DMS153 treated with DMSO at 0.1 percent for 48 hours (cell line): ENCODE data around the gene DYNC1LI2.
"Not testable (repeated sequence)": the region's sequence is repeated elsewhere in the genome, so short reads cannot be mapped to it uniquely, and the experiment has no call there.

Source experiments
- DNase-seq: peaks from one replicate; lab custom pipeline; 2025; ENCODE audit not compliant: unreplicated experiment; lab: John Stamatoyannopoulos, UW

Gene DYNC1LI2

DNA sequence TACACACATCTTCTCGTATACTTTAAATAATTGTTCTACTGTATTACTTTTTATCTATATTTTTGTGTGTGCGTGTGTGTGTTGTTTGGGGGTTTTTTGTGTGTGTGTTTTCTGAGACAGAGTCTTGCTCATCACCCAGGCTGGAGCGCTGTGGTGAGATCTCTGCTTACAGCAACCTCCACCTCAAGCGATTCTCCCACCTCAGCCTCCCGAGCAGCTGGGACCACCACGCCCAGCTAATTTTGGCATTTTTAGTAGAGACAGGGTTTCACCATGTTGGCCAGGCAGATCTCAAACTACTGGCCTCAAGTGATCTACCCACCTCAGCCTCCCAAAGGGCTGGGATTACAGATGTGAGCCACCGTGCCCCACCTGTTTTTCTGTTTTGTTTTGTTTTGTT, 53.4 kb downstream of the DYNC1LI2 start:
- no peak for DNase-seq

GRCh38 chr16:66696669-66697630, 54.5 kb downstream of the DYNC1LI2 start, which contains the start of gene CMTM4:
Gene CMTM4, minus strand, starts transcription at chr16:66696743. Its CDS starts 218 bp downstream, at chr16:66696525.
- peak; percentile 77 for DNase-seq

- peak; percentile 14 for DNase-seq
Observed at GRCh38 chr16:66695935-66696668, 55.3 kb downstream of the DYNC1LI2 start.

GRCh38 chr16:66695471-66695934, 55.9 kb downstream of the DYNC1LI2 start:
- no peak for DNase-seq

DNA sequence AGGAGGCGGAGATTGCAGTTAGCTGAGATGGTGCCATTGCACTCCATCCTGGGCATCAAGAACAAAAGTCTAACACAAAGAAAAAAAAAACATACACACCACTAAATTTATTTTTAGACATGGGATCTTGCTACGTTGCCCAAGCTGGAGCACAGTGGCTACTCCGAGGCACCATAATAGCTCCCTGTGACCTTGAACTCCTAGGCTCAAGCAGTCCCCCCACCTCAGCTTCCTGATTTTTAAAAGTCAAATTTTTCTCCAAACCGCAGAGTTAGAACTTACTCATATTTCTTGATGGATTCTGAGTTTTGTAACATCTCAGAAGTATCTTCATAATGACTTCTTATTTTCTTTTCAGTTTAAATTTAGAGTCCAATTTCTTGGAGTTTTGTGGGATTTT, 58.3 kb downstream of the DYNC1LI2 start:
- no peak for DNase-seq

DNA sequence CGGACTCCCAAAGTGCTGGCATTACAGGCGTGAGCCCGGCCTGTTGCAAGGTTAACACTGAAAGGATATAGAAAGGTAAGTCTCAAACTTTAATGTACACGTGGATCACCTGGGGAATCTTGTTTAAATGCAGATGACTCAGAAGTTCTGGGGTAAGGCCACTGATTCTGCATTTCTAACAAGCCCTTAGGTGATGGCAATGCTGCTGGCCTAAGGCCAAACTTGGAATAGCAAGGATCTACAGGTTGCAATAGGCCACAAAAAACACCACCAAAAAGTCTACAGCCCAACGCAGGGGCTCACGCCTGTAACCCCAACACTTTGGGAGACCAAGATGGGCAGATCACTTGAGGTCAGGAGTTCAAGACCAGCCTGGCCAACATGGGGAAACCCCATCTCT, 59.1 kb downstream of the DYNC1LI2 start:
- DNase-seq, result no peak

DNA sequence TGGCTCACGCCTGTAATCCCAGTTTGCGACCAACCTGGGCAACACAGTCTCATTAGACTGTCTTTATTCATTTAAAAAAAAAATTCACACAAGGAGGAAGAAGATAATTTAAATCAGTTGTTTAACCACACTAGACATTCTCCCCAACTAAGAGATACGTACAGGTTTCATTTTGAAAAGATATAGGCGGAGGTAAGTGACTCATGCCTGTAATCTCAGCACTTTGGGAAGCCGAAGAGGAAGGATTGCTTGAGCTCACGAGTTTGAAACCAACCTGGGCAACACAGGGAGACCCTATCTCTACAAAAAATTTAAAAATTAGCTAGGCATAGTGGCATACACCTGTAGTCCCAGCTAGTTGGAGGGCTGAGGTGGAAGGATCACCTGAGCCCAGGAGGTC, 60.2 kb downstream of the DYNC1LI2 start:
- no peak for DNase-seq

DNA sequence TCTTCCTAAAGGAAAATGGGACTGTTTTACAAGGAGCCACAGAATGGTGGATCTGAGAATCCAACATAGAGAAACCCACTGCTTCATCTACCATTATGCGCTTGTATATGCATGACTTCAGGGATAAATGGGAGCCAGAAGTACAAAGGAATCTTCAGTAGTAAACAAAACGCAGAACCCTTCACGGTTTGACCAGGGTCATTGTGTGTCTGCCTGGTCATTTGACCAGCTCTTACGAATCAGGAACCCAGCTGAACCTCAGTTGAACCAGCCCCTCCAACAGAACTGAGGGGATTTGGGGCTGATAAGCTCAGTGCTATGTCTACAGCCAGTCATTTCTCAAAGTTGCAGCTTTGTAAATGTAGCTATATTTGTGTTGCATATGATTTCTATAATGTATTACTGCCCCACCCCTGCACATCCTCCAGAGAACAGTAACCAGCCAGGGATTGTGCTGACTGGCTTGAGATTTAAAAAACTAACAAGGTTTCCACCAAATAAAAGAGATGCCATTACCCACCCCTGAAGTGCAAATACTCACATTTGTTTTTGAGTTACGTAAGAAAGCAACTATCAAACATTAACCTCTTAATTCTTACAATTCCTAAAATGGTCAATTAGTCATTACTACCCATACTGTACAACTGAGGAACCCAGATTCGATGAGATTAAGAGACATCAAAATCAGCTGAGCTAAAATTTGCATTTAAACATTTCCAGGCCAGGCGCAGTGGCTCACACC, 61.1 kb downstream of the DYNC1LI2 start:
- DNase-seq, result no peak

DNA sequence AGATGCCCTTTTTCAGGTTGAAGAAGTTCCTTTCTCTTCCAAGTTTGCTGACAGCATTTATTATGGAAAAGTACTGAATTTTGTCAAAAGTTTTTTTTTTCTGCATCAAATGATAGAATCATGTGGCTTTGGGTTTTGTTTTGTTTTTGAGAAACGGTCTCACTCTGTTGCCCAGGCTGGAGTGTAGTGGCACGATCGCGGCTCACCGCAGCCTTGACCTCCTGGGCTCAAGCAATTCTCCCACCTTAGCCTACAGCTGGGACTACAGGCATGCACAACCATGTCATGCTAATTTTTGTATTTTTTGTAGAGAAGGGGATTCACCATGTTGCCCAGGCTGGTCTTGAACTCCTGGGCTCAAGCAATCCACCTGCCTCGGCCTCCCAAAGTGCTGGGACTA, 62.1 kb downstream of the DYNC1LI2 start:
- no peak for DNase-seq

GRCh38 chr16:66687906-66688625, 63.3 kb downstream of the DYNC1LI2 start:
- no peak for DNase-seq

DNA sequence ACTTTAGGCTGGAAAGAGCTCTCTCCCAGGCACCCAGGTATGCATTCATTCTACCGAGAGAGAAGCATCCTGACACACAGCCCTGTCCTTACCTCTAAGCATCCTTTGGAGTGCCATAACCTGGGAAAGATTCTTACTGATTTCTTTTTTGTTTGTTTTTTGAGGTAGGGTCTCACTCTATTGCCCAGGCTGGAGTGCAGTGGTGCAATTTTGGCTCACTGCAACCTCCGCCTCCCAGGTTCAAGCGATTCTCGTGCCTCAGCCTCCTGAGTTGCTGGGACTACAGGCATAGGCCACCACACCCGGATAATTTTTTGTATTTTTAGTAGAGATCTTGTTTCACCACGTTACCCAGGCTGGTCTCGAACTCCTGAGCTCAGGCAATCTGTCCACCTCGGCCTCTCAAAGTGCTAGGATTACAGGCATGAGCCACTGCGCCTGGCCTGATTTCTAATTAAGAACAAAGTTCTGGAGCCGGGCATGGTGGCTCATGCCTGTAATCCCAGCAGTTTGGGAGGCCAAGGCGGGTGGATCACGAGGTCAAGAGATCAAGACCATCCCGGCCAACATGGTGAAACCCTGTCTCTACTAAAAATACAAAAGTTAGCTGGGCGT, 65.8 kb downstream of the DYNC1LI2 start:
- DNase-seq, result not testable (repeated sequence)

- DNase-seq, result no peak
Observed at GRCh38 chr16:66682271-66682670, 69.1 kb downstream of the DYNC1LI2 start.

- no peak for DNase-seq
Observed at GRCh38 chr16:66681676-66682075, 69.7 kb downstream of the DYNC1LI2 start.

DNA sequence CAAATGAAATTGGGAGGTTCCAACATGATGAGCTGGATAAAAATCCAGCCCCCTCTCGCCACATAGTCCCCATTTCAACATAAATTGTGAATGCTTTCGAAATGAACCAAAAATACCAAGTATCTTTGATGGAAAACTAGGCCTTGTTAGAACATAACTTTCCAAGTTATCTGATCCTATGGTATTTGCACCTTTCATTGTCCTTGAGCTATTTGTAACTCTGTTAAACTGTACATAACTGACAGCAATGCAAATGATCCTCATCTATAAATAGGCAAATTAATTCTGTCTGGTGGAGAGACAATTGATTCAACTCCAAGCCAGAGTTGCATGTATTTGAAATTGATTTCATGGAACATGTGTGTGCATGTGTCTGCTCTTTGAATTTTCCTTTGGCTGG, 73.1 kb downstream of the DYNC1LI2 start:
- DNase-seq, result no peak

- DNase-seq, result no peak
Observed at GRCh38 chr16:66677836-66678235, 73.6 kb downstream of the DYNC1LI2 start.

- DNase-seq, result no peak
Observed at GRCh38 chr16:66677179-66677578, 74.2 kb downstream of the DYNC1LI2 start.

DNA sequence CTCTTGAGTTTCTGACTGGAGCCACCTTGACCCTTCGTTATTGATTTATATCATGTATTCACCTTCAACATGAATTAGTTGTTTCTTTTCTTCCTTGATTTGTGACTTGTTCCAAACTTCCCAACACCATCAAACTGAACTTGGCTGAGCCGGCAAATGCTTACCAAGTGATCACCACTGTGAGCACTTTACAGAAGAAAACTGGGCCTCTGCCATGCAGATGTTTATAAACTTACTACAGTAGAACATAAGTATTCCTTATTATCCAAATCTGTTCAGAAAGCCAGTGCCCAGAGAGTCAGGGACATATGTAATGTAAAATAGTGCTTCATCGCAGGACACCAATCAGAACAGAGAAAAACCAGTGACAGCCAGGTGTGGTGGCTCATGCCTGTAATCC, 74.8 kb downstream of the DYNC1LI2 start:
- DNase-seq, result no peak

GRCh38 chr16:66673691-66674090, 77.7 kb downstream of the DYNC1LI2 start:
- no peak for DNase-seq
